DMS53 treated with DMSO at 0.1 percent for 48 hours (cell line): ENCODE data around the gene PLPP4.
"Not testable (repeated sequence)": the region's sequence is repeated elsewhere in the genome, so short reads cannot be mapped to it uniquely, and the experiment has no call there.

Source experiments
- DNase-seq: peaks from one replicate; lab custom pipeline; 2025; ENCODE audit not compliant: unreplicated experiment; lab: John Stamatoyannopoulos, UW

PLPP4 gene

GRCh38 chr10:120485946-120486345 is 28.9 kb downstream of the PLPP4 start:
- no peak for DNase-seq

DNA sequence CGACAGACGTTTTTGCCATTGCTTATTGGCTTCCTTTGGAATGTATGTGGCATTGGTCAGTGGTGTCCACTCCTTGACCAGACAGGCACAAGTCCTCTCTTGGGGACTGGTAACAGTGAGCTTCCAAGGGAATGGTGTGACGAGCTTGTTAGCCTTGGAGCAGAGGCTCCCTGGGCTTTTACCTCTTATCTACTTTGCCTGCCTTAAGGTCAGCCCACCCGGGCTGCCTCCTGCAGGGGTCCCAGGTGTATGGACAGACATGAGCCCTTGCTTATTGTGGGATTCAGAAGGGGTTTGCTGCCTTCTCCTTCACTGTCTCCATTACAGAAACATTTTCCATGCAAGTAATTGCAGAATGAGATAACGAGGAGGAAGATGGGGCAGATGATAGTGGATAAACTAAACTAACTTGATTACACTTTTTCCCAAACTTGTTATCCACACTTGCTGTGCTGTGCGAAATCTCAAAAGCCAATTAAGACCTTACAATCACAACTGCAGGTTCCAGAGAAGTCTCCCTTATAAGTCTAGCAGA is 29.7 kb downstream of the PLPP4 start:
- DNase-seq: no peak

GRCh38 chr10:120490288-120490687 is 33.3 kb downstream of the PLPP4 start:
- DNase-seq: no peak

DNA sequence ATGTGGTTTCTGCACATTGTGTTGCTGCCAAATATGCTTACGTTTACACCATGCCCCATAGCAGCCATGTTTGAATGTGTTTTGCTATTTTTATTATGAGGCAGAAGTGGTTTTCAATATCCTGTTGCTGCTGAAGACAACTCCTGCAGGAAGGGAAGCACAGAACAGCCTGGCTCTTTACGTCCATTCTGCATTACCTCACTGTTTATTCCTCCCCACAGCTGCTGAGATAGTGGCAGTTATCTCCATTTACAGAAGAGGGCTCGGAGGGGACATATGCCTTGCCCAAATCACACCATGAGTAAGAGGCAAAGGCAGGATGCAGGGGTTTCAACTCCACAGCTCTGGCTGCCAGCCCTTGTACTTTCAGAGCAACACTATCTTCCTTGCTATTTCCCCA is 35.3 kb downstream of the PLPP4 start:
- DNase-seq: no peak

DNA sequence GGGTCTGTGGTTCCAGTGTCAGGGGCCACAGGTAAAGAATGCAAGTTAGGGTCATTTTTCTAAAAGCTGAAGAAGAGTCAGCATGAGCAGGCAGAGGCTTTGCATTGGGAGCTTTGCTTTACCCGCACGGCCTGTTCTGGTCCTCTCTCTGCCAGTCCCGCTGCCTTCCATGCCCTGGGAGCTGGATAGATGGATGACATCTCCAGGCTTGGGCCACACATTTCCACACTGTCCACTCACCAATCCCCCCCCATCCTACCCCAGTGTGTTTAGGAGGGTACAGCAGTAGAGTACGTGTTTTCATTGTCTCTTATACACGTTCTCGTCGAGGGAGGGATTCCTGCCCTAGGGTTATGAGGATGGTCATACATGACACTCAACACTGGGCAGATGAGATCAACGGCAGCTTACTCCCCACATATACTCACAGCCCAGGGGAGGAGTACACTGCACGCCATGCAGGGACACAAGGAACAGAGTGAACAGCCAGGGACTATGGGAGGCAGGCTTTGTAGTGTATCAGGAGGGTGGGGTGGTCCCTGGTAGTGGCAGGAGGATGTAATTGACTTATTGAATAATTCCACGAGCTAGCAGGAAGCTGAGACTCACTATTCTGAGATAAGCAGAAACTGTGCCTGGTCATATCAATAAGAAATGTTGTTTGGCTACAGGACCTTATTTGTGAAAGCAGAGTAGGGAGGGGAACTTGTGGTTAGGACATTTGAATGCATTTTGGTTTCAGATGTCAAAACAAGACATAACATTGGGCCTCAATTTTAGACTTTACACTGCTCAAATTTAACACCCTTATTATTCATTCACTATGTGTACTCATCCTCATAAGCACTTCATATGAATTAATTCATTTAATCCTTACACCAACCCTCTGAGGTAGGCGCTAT is 36.6 kb downstream of the PLPP4 start:
- no peak for DNase-seq

DNA sequence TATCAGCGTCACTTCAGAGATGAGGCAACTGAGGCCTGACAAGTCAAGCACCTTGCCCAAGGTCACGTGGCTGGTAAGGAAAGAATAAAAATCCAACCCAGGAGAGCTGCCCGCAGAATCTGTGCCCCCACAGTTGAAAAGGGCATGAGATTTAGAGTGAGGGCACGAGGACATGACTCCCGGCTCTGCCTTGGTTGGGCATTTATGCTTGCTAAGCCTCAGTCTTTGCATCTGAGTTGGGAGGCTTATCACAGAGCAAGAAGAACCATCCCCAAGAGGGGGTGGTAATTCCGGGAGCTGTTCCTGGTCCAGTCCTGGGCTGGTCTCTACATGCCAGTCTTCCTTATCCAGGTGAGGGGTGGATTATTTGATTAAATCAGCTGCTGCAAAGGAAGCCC is 37.3 kb downstream of the PLPP4 start:
- no peak for DNase-seq

DNA sequence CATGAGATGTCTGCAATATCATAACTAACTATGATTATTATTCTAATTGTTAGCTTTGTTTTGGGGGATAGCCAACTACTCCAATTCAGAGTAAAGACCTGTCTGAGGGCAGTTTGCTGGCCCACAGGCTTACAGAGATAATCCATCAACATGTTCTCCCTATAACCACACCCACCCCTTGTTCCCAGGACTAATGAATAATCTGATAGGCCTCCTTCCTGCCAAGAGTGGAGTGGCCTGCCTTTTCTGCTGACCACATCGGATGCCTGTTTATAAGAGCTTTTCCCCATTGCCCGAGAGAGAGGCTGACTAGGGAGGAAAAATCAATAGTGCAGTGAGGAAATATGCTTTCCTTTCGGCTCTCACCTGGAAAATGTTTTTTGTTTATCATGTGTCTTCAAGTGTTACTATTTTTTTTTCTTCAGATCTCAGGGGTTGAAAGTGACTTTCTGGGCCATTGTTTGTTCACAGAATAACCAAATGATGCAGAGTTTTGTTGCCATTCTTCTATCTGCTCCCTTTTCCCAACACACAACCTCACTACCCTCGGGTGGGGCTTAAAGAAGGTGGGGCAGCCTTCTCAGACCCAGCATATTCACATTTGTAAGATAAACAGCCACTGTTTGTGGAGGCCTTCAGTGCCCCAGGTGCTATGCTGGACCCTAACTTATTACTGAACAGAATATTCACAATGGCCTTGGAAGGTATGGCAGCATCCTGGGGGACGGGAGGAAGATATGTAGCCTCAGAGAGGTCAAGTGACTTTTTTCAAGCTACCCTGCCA is 38.4 kb downstream of the PLPP4 start:
- no peak for DNase-seq

DNA sequence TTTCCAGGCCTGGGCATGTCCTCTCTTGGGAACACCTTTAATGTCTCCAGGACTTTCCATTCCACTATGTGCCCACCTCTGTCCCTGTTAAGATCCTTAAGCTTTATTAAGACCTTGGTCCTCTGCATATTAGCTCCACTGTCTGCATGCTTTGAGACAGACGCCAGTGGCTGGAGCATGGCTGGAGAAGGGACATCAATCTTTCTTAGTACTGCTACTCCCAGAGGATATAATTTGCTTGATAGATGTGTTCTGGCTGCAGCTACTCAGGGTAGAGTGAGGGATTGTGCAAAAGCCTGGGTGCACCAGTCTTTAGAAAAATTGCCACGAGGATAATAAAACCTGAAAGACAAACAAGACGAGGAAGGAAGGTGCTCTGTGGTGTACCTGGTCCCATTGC is 42.9 kb downstream of the PLPP4 start:
- no peak for DNase-seq

- DNase-seq: no peak
These were observed 46.7 kb downstream of the PLPP4 start for GRCh38 chr10:120503689-120504088.

DNA sequence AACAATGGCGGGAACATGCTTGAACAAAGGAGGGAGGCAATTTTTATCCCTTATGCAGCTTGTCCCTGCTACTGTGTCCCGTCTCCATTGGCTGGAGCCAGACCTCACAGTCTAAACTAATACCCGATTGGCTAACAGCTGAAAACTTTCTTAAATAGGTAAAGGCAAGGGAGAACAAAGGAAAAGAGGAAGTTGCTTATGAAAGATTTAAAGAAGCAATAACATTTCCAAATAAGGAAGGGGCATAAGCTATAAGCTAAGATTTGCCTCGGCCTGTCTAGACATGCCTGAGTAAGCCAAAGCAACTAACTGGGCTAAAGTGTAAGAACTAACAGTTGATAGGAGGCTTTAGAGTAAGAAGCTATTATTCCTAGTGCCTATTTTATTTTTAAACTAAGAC is 47.2 kb downstream of the PLPP4 start:
- not testable (repeated sequence) for DNase-seq

- no peak for DNase-seq
These were observed 48.0 kb downstream of the PLPP4 start for GRCh38 chr10:120505056-120505455.

GRCh38 chr10:120505866-120506265 is 48.8 kb downstream of the PLPP4 start:
- no peak for DNase-seq

GRCh38 chr10:120506674-120507073 is 49.6 kb downstream of the PLPP4 start:
- DNase-seq: no peak

GRCh38 chr10:120507175-120507574 is 50.1 kb downstream of the PLPP4 start:
- DNase-seq: no peak

DNA sequence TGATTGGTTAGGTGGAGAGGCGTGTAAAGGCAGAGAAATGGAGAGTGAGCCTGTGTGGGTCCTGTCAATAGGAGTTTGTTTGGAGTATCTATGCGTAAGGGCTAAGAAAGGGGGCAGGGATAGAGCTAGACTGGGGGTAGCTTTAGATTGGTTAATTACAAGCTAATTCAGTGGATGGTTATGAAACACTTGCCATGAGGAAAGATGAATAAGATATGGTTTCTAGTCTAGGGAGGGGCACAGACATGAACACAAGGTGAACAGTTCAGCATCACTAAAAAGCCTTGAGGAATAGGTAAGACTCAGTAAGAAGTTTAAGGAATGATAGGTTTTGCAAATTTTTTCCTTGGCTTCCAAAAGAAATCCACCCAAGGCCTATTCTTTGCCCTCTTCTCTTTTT is 50.6 kb downstream of the PLPP4 start:
- DNase-seq: no peak

DNA sequence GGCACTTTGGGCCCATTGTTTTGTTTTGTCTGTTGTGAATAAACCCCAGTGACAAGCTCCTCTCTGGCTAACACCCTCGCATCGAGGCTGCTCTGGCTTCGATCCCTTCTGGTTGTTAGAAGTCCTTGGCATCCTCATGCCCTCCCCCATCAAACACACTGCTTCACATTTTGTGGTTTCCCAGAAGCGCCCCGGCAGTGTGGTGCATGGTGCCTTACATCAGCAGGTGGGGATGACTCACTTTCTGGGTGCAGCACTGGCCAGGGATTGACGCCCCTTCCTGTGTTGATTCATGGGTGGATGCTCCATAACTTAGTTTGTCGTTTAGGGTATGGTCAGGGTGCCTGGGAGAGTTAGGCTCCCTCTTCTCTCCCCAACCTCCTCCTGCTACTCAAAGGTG is 51.4 kb downstream of the PLPP4 start:
- DNase-seq: no peak

- no peak for DNase-seq
These were observed 51.9 kb downstream of the PLPP4 start for GRCh38 chr10:120508966-120509365.

DNA sequence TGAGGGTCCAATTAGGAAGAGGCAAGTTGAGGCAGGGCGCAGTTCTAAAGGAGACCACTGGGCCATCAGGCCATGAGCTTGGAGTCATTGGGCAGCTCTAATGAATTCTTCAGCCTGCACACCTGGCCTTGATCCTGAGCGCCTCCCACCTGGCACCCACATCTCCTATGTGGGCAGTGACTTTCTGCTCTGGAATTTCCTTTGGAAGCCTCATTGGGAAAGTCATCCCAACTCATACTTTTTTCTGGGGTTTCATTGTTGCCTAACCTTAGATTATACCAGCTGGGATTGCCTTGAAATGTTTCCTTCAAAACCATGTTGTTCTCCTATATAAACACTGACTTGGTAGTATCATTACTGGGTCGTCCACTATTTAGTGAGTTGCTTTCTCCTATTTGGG is 54.1 kb downstream of the PLPP4 start:
- DNase-seq: no peak

GRCh38 chr10:120513307-120513796 is 56.3 kb downstream of the PLPP4 start:
- DNase-seq: no peak

DNA sequence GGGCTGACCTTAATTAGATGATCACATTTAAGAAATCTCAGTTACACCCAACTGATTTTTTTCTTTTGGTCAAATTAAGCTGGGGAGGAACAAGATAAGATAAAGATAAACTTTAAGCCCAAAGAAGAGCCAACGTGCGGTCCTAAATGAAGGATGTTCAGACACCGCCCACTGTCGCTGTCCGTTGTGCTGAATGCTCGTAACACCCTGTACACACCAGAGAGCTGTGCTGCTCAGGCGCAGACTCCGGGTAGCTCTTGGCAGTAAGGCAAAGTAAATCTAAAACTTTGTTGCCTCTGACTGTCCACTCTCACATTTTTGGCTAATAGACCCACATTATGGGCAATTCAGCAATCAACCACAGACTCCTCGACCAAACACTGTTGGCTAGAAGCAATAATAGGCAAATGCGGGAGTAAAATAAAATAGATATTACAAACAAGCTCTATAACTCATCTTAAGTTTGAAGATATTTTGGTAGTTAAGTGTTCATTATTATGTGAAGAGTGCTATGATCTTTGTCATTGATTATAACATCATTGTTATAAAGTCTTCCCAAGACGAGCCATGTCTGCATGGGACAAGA is 57.1 kb downstream of the PLPP4 start:
- DNase-seq: no peak

- DNase-seq: no peak
These were observed 57.9 kb downstream of the PLPP4 start for GRCh38 chr10:120514959-120515358.
